Mesothelial cell of epicardium (in vitro differentiated cells): ENCODE data around the gene ERVFRD-1. TPM values are rescaled to one million over a fixed set of nuclear protein-coding genes. Genes with fewer than 3 reads are reported as not detected.

ENCODE experiments used
- DNase-seq, 2 experiments: peaks; one replicate each; pipeline ENCODE4 v3.0.0; 2021; ENCODE audit warnings: low spot score in 2 of 2; ENCODE audit not compliant: unreplicated experiment in 2 of 2
- H3K27ac Mint-ChIP-seq: 2 replicates; pipeline ENCODE4 v1.8.0; 2021; ENCODE audit warnings: mixed read lengths
- H3K27me3 Mint-ChIP-seq: 2 replicates; pipeline ENCODE4 v1.8.0; 2021; ENCODE audit warnings: low read depth, mixed read lengths
- H3K36me3 Mint-ChIP-seq: 2 replicates; pipeline ENCODE4 v1.8.0; 2021; ENCODE audit warnings: mixed read lengths
- H3K4me1 Mint-ChIP-seq: 2 replicates; pipeline ENCODE4 v1.8.0; 2021; ENCODE audit warnings: mixed read lengths
- H3K4me3 Mint-ChIP-seq: 2 replicates; pipeline ENCODE4 v1.8.0; 2021; ENCODE audit warnings: mild to moderate bottlenecking, moderate library complexity, mixed read lengths
- H3K9me3 Mint-ChIP-seq: 2 replicates; pipeline ENCODE4 v1.8.0; 2021; ENCODE audit warnings: mixed read lengths
- CTCF ChIP-seq: fragments of 200-600 bp; sonication (generic); IDR thresholded peaks from one replicate; pipeline ENCODE4 v1.5.0; 2021; ENCODE audit warnings: antibody characterized with exemption; ENCODE audit not compliant: unreplicated experiment
- total RNA-seq: library from RNA; stranded (reverse); gene quantifications from 3 replicates; pipeline ENCODE4 v1.2.1, GENCODE V29; 2021

Gene ERVFRD-1
- 0.20 to 0.25 TPM (median 0.23 TPM) in 3 replicates for total RNA-seq

- no peak for TF ChIP-seq CTCF
- H3K9me3 Mint-ChIP-seq = no peaks in the 10 kb centered on the region
- peak within 1 kb of the TSS; percentile 73 for H3K27ac Mint-ChIP-seq
- no peak for DNase-seq
- peaks cover 21% of the 10 kb centered on the region for H3K4me1 Mint-ChIP-seq
- H3K27me3 Mint-ChIP-seq = no peaks in the 10 kb centered on the region
- peaks cover 2% of the 10 kb centered on the region for H3K36me3 Mint-ChIP-seq
- H3K4me3 Mint-ChIP-seq = peak within 1 kb of the TSS; percentile 42
Measured at GRCh38 chr6:11110921-11111768, at the start of gene ERVFRD-1. TSS of gene ERVFRD-1 (minus strand) at chr6:11111725. CDS start at chr6:11105310, 6,415 bp downstream.

GRCh38 chr6:11160199-11160598 is 48.7 kb upstream of the ERVFRD-1 start:
- Mint-ChIP-seq H3K9me3 (peaks cover 12% of the 10 kb centered on the region), H3K27ac (no peak overlapping the region), H3K4me3 (no peak overlapping the region), H3K4me1 (peaks cover 13% of the 10 kb centered on the region), H3K27me3 (no peaks in the 10 kb centered on the region), H3K36me3 (no peaks in the 10 kb centered on the region)
- no peak for DNase-seq
- no peak for TF ChIP-seq CTCF

GRCh38 chr6:11155589-11155988 is 44.1 kb upstream of the ERVFRD-1 start:
- DNase-seq = no peak
- Mint-ChIP-seq H3K27me3 (no peaks in the 10 kb centered on the region), H3K27ac (no peak overlapping the region), H3K4me3 (no peak overlapping the region), H3K4me1 (peaks cover 9% of the 10 kb centered on the region), H3K9me3 (peaks cover 12% of the 10 kb centered on the region), H3K36me3 (no peaks in the 10 kb centered on the region)
- no peak for TF ChIP-seq CTCF

- Mint-ChIP-seq H3K27me3 (no peaks in the 10 kb centered on the region), H3K36me3 (no peaks in the 10 kb centered on the region), H3K9me3 (peaks cover 6% of the 10 kb centered on the region), H3K4me1 (peaks cover 9% of the 10 kb centered on the region), H3K4me3 (peak overlapping the region; percentile 67), H3K27ac (no peak overlapping the region)
- no peak for TF ChIP-seq CTCF
- no peak for DNase-seq
Measured at GRCh38 chr6:11153447-11153846, 41.9 kb upstream of the ERVFRD-1 start.

- H3K27me3 Mint-ChIP-seq = no peaks in the 10 kb centered on the region
- TF ChIP-seq CTCF = no peak
- peaks cover 6% of the 10 kb centered on the region for H3K9me3 Mint-ChIP-seq
- H3K36me3 Mint-ChIP-seq = no peaks in the 10 kb centered on the region
- no peak for DNase-seq
- no peak overlapping the region for H3K27ac Mint-ChIP-seq
- peaks cover 9% of the 10 kb centered on the region for H3K4me1 Mint-ChIP-seq
- no peak overlapping the region for H3K4me3 Mint-ChIP-seq
Measured at GRCh38 chr6:11152581-11152980, 41.1 kb upstream of the ERVFRD-1 start.
